Spleen (tissue), 11 donors: ENCODE measurements around the gene CHN1. TPM values are rescaled to one million over a fixed set of nuclear protein-coding genes. Genes with fewer than 3 reads are reported as not detected.

ENCODE experiments used
- DNase-seq: peaks from one replicate; pipeline ENCODE4 v3.0.0-alpha.2; 2020
- H3K27ac ChIP-seq, 8 donors: fragments of 200-600 bp; sonication (generic) in 7 of 8; 1 replicate in 4 of 8; 2 replicates in 4 of 8; pipeline versions ENCODE4 v1.5.0 to v1.8.0; 2016 to 2021; ENCODE audit warnings: inconsistent platforms in 4 of 8, mild to moderate bottlenecking in 4 of 8, moderate library complexity in 1 of 8
- H3K27me3 ChIP-seq, 7 donors: fragments of 200-600 bp; sonication (generic) in 6 of 7; replicated peaks in 1 of 7; 1 replicate in 4 of 7; 2 replicates in 3 of 7; pipeline versions ENCODE4 v1.5.0 to v1.8.0; 2016 to 2021; ENCODE audit warnings: inconsistent platforms in 3 of 7, mild to moderate bottlenecking in 1 of 7
- H3K36me3 ChIP-seq, 6 donors: fragments of 200-600 bp; sonication (generic) in 5 of 6; 1 replicate in 4 of 6; 2 replicates in 2 of 6; pipeline versions ENCODE4 v1.5.0 to v1.8.0; 2016 to 2021; ENCODE audit warnings: inconsistent platforms in 2 of 6
- H3K4me1 ChIP-seq, 6 donors: fragments of 200-600 bp; sonication (generic) in 5 of 6; 1 replicate in 3 of 6; 2 replicates in 3 of 6; pipeline versions ENCODE4 v1.5.0 to v1.8.0; 2016 to 2021; ENCODE audit warnings: inconsistent platforms in 3 of 6
- H3K4me3 ChIP-seq, 8 donors: fragments of 200-600 bp; sonication (generic) in 7 of 8; 1 replicate in 4 of 8; 2 replicates in 4 of 8; pipeline versions ENCODE4 v1.5.0 to v1.8.0; 2016 to 2021; ENCODE audit warnings: inconsistent platforms in 4 of 8, mild to moderate bottlenecking in 4 of 8, moderate library complexity in 2 of 8
- H3K9me3 ChIP-seq, 8 donors: fragments of 200-600 bp; sonication (generic) in 7 of 8; 1 replicate in 4 of 8; 2 replicates in 4 of 8; pipeline versions ENCODE4 v1.5.0 to v1.8.0; 2016 to 2021; ENCODE audit warnings: inconsistent platforms in 4 of 8
- POLR2A ChIP-seq, 3 donors: fragments of 450-650 bp; IDR thresholded peaks; one replicate each; pipeline ENCODE4 v1.5.1; 2017; ENCODE audit warnings: antibody characterized with exemption in 3 of 3, mild to moderate bottlenecking in 1 of 3
- POLR2AphosphoS5 ChIP-seq, 3 donors: sonication (generic); formaldehyde crosslinking; IDR thresholded peaks; one replicate each; pipeline ENCODE4 v1.5.1; 2017; ENCODE audit warnings: antibody characterized with exemption in 3 of 3
- WGBS, 5 donors: extraction: QIAGEN DNeasy Blood & Tissue Kit in 3 of 5; methylation state at CpG; one replicate each; pipeline versions ENCODE4 v1.1.5 to v1.1.7; 2013 to 2018; 5-methylcytosine and 5-hydroxymethylcytosine counted together
- intact Hi-C: fragments of 100-400 bp; cut with DNase I; formaldehyde crosslinking; loops from one replicate; pipeline ENCODE4 v1.15.0; 2023; ENCODE audit warnings: low total_unique reads
- polyA plus RNA-seq, 3 donors: library from polyadenylated mRNA; stranded (reverse); fragments of 200-250 nt; gene quantifications; one replicate each; pipeline ENCODE4 v1.2.1, GENCODE V29; 2013
- total RNA-seq, 7 donors: library from RNA; depleted of rRNA in 3 of 7; stranded (reverse); fragments of >200 nt in 3 of 7; fragmentation: NEBNext Ultra II Directional in 4 of 7; extraction: Animal tissue kit (Norgen Biotek cat#: 25700) in 4 of 7; gene quantifications; one replicate each; pipeline versions ENCODE4 v1.1.0 to v1.2.1, GENCODE V29; 2016 to 2021
- TF ChIP-seq, protein P1 (sequence below), 11 experiments: fragments of 200-600 bp in 7 of 11; fragments of 450-650 bp in 4 of 11; sonication (generic) in 4 of 11; IDR thresholded peaks in 8 of 11; conservative IDR thresholded peaks in 3 of 11; 1 replicate in 7 of 11; 2 replicates in 4 of 11; pipeline versions ENCODE4 v1.4.0 to v1.8.0; 2016 to 2021; ENCODE audit warnings: antibody characterized with exemption in 11 of 11, inconsistent platforms in 4 of 11, mild to moderate bottlenecking in 1 of 11
- donor health status: healthy with polysubstance abuse.
- donor health status: DM: no; HTN: no; CAD: no; lungs with moderate emphysema.
- donor health status: DM: no; HTN: no; CAD: no.
- donor health status: Bipolar disorder and iron deficiency.
- donor health status: healthy.
- donor health status: DM: no; HTN: no; CAD: no.
- donor health status: DM: yes; HTN: yes; CAD: no.

The CHN1 gene
- total and polyA plus RNA-seq, 10 donors, result 5.4 to 14.6 (median 9.7) TPM

GRCh38 chr2:175009917-175010621 lies 4.9 kb upstream of the CHN1 start:
- H3K9me3 ChIP-seq, result peaks cover 0 to 7% (median 3%) of the 10 kb centered on the region in 8 donors
- peaks cover 0 to 38% (median 9%) of the 10 kb centered on the region in 7 donors for H3K27me3 ChIP-seq
- TF ChIP-seq, protein P1, sequence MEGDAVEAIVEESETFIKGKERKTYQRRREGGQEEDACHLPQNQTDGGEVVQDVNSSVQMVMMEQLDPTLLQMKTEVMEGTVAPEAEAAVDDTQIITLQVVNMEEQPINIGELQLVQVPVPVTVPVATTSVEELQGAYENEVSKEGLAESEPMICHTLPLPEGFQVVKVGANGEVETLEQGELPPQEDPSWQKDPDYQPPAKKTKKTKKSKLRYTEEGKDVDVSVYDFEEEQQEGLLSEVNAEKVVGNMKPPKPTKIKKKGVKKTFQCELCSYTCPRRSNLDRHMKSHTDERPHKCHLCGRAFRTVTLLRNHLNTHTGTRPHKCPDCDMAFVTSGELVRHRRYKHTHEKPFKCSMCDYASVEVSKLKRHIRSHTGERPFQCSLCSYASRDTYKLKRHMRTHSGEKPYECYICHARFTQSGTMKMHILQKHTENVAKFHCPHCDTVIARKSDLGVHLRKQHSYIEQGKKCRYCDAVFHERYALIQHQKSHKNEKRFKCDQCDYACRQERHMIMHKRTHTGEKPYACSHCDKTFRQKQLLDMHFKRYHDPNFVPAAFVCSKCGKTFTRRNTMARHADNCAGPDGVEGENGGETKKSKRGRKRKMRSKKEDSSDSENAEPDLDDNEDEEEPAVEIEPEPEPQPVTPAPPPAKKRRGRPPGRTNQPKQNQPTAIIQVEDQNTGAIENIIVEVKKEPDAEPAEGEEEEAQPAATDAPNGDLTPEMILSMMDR (IDR thresholded peaks at IDR 0.05 in 8 of 11, conservative IDR thresholded peaks at IDR 0.05 in 3 of 11), result no peak
- TF ChIP-seq POLR2AphosphoS5 (IDR thresholded peaks at IDR 0.05), result no peak
- TF ChIP-seq POLR2A (IDR thresholded peaks at IDR 0.05), result no peak
- intact Hi-C loops, result no loop called here
- no peak for DNase-seq
- H3K36me3 ChIP-seq, result no peaks in the 10 kb centered on the region
- H3K27ac ChIP-seq, result no peak overlapping the region
- peaks cover 0 to 10% (median 7%) of the 10 kb centered on the region in 6 donors for H3K4me1 ChIP-seq
- 83 to 91% (median 89%) methylated on average over 3 of the region's 3 CpGs for WGBS, 5 donors
- no peak overlapping the region for H3K4me3 ChIP-seq

GRCh38 chr2:175008801-175009495 lies 3.8 kb upstream of the CHN1 start:
- intact Hi-C loops, result no loop called here
- no peak for TF ChIP-seq POLR2AphosphoS5 (IDR thresholded peaks at IDR 0.05)
- H3K9me3 ChIP-seq, result no peaks in the 10 kb centered on the region
- peaks cover 0 to 49% (median 20%) of the 10 kb centered on the region in 7 donors for H3K27me3 ChIP-seq
- no peak for DNase-seq
- no peak overlapping the region for H3K27ac ChIP-seq
- 83 to 90% (median 86%) methylated on average over 3 of the region's 3 CpGs for WGBS, 5 donors
- peaks cover 0 to 22% (median 11%) of the 10 kb centered on the region in 6 donors for H3K4me1 ChIP-seq
- H3K36me3 ChIP-seq, result no peaks in the 10 kb centered on the region
- H3K4me3 ChIP-seq, result no peak overlapping the region

- TF ChIP-seq POLR2A (IDR thresholded peaks at IDR 0.05) (no peak), POLR2AphosphoS5 (IDR thresholded peaks at IDR 0.05) (no peak)
- TF ChIP-seq, protein P1 (IDR thresholded peaks at IDR 0.05 in 8 of 11, conservative IDR thresholded peaks at IDR 0.05 in 3 of 11), result no peak
- Histone ChIP-seq H3K4me1 (peaks cover 0 to 26% (median 14%) of the 10 kb centered on the region in 6 donors), H3K4me3 (no peak overlapping the region), H3K27me3 (peaks cover 0 to 59% (median 20%) of the 10 kb centered on the region in 7 donors), H3K36me3 (no peaks in the 10 kb centered on the region), H3K27ac (no peak overlapping the region), H3K9me3 (no peaks in the 10 kb centered on the region)
- DNase-seq, result no peak
- WGBS, 5 donors, result 79 to 90% (median 87%) methylated on average over 4 of the region's 4 CpGs
- intact Hi-C loops, result no loop called here
Measured at GRCh38 chr2:175008009-175008408, 2.8 kb upstream of the CHN1 start.

DNA sequence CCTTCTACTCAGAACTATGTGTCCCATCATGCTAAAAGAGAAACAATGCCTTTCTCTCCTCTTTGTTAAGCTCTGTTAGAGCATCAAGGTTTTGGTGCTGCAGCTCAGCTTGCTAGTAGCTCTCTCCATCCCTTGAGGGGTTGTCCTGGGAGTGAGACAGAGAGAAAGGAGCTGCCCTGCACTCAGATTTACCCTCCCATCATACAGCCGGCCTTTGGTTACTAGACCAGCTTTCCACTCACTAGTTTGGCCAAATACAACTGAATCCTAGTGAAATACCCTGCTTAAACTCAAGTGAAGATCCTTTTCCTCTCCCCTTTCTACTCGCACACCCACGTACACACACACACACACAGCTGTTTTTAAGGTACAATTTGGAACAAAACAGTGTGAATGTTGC lies 2.3 kb upstream of the CHN1 start:
- no peaks in the 10 kb centered on the region for H3K36me3 ChIP-seq
- H3K9me3 ChIP-seq, result no peaks in the 10 kb centered on the region
- intact Hi-C loops, result no loop called here
- H3K4me3 ChIP-seq, result no peak overlapping the region
- peaks cover 0 to 26% (median 14%) of the 10 kb centered on the region in 6 donors for H3K4me1 ChIP-seq
- TF ChIP-seq, protein P1 (IDR thresholded peaks at IDR 0.05 in 8 of 11, conservative IDR thresholded peaks at IDR 0.05 in 3 of 11), result no peak
- TF ChIP-seq POLR2AphosphoS5 (IDR thresholded peaks at IDR 0.05), result no peak
- no peak for TF ChIP-seq POLR2A (IDR thresholded peaks at IDR 0.05)
- no peak overlapping the region for H3K27ac ChIP-seq
- WGBS, 5 donors, result 74 to 94% (median 88%) methylated on average over 3 of the region's 3 CpGs
- H3K27me3 ChIP-seq, result peaks cover 0 to 64% (median 20%) of the 10 kb centered on the region in 7 donors
- DNase-seq, result no peak
